GM18861 (cell line): ENCODE results near the gene FGD6.
"Not testable (repeated sequence)": the region's sequence is repeated elsewhere in the genome, so short reads cannot be mapped to it uniquely, and the experiment has no call there.

Experiments
- ATAC-seq: cut with Tn5 transposase; IDR thresholded peaks from one replicate; pipeline ENCODE4 v1.9.1; 2021; ENCODE audit not compliant: unreplicated experiment

FGD6 gene

GRCh38 chr12:95130096-95130495 lies 87.2 kb downstream of the FGD6 start:
- no peak for ATAC-seq

GRCh38 chr12:95129115-95129514 lies 88.2 kb downstream of the FGD6 start:
- ATAC-seq: no peak

- ATAC-seq: no peak
These were observed 90.5 kb downstream of the FGD6 start for GRCh38 chr12:95126736-95127135.

GRCh38 chr12:95126076-95126475 lies 91.2 kb downstream of the FGD6 start:
- ATAC-seq: no peak

- no peak for ATAC-seq
These were observed 93.2 kb downstream of the FGD6 start for GRCh38 chr12:95124106-95124505.

- ATAC-seq: no peak
These were observed 98.5 kb downstream of the FGD6 start for GRCh38 chr12:95118788-95119179.

GRCh38 chr12:95118138-95118787 lies 99.0 kb downstream of the FGD6 start:
- ATAC-seq: no peak

GRCh38 chr12:95117178-95117599 lies 100.1 kb downstream of the FGD6 start:
- ATAC-seq: peak; percentile 89

- ATAC-seq: peak; percentile 37
These were observed 100.5 kb downstream of the FGD6 start for GRCh38 chr12:95116773-95117172.

- ATAC-seq: no peak
These were observed 100.9 kb downstream of the FGD6 start for GRCh38 chr12:95116341-95116740.

GRCh38 chr12:95115641-95116040 lies 101.6 kb downstream of the FGD6 start:
- ATAC-seq: no peak

GRCh38 chr12:95114766-95115405 lies 102.4 kb downstream of the FGD6 start:
- ATAC-seq: no peak

- no peak for ATAC-seq
These were observed 109.9 kb downstream of the FGD6 start for GRCh38 chr12:95107362-95107761.

GRCh38 chr12:95105540-95105939 lies 111.7 kb downstream of the FGD6 start:
- no peak for ATAC-seq

- ATAC-seq: no peak
These were observed 112.3 kb downstream of the FGD6 start for GRCh38 chr12:95104919-95105452.

GRCh38 chr12:95102916-95103671 lies 114.2 kb downstream of the FGD6 start:
- peak; percentile 97 for ATAC-seq

GRCh38 chr12:95101957-95102356 lies 115.3 kb downstream of the FGD6 start:
- ATAC-seq: not testable (repeated sequence)

GRCh38 chr12:95100264-95101190 lies 116.7 kb downstream of the FGD6 start:
- no peak for ATAC-seq

GRCh38 chr12:95099270-95099790 lies 117.9 kb downstream of the FGD6 start:
- no peak for ATAC-seq

GRCh38 chr12:95096852-95097251 lies 120.4 kb downstream of the FGD6 start:
- ATAC-seq: no peak
